ENCODE data around the gene SCML1. TPM values are rescaled to one million over a fixed set of nuclear protein-coding genes. Genes with fewer than 3 reads are reported as not detected.

SCML1 gene
- total RNA-seq, 1 donor from 2014 or later: 8.2 TPM

DNA sequence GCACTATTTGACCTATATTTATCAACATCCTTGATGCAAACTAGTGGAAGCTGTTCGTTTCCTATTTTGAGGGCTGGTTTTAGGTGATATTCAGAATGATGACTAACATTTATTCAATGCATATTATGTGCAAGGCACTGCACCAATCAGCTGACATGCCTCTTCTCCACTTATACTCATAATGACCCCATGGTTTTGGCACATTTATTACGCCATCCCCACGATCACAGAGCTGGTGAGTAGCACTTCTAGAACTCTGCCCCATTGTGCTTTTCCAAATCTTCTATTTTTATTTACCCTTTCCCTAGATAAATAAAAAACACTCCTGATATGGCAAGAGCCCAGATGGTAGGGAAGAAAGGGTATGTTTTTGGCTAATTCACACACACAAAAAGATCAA is 13.1 kb downstream of the SCML1 start:
- DNase-seq (ENCODE audit: extremely low spot score, unreplicated experiment): no peak
- peaks cover 7% of the 10 kb centered on the region for H3K36me3 Mint-ChIP-seq (ENCODE audit: unreplicated experiment)
- no peaks in the 10 kb centered on the region for H3K9me3 Mint-ChIP-seq (ENCODE audit: unreplicated experiment)
- no peak overlapping the region for H3K4me3 Mint-ChIP-seq (ENCODE audit: unreplicated experiment)
- no peak overlapping the region for H3K27ac Mint-ChIP-seq (ENCODE audit: unreplicated experiment)
- H3K4me1 Mint-ChIP-seq (ENCODE audit: unreplicated experiment): no peaks in the 10 kb centered on the region
- no peaks in the 10 kb centered on the region for H3K27me3 Mint-ChIP-seq (ENCODE audit: unreplicated experiment)
- TF ChIP-seq, protein P1, sequence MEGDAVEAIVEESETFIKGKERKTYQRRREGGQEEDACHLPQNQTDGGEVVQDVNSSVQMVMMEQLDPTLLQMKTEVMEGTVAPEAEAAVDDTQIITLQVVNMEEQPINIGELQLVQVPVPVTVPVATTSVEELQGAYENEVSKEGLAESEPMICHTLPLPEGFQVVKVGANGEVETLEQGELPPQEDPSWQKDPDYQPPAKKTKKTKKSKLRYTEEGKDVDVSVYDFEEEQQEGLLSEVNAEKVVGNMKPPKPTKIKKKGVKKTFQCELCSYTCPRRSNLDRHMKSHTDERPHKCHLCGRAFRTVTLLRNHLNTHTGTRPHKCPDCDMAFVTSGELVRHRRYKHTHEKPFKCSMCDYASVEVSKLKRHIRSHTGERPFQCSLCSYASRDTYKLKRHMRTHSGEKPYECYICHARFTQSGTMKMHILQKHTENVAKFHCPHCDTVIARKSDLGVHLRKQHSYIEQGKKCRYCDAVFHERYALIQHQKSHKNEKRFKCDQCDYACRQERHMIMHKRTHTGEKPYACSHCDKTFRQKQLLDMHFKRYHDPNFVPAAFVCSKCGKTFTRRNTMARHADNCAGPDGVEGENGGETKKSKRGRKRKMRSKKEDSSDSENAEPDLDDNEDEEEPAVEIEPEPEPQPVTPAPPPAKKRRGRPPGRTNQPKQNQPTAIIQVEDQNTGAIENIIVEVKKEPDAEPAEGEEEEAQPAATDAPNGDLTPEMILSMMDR (IDR thresholded peaks at IDR 0.05): no peak

DNA sequence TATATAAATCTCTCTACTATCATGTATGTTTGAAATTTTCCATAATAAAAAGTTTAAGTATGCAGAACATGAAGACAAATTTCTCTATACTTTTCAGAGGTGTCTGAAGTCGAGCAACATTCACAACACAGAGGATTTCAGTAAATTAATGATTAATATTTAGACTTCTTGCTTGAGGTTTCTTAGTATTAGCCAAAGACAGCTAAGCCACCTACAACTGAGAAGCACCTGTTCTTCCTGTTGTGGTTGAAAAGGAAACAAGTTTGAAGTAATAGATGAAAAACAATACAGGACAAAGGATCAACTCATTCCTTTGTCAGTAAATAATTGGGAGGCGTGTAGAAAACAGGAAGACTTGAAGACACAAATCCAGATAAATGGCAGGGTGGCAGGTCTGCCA is 21.1 kb downstream of the SCML1 start:
- no peaks in the 10 kb centered on the region for H3K9me3 Mint-ChIP-seq (ENCODE audit: unreplicated experiment)
- DNase-seq (ENCODE audit: extremely low spot score, unreplicated experiment): no peak
- H3K4me1 Mint-ChIP-seq (ENCODE audit: unreplicated experiment): peaks cover 9% of the 10 kb centered on the region
- H3K27ac Mint-ChIP-seq (ENCODE audit: unreplicated experiment): no peak overlapping the region
- H3K4me3 Mint-ChIP-seq (ENCODE audit: unreplicated experiment): no peak overlapping the region
- TF ChIP-seq, protein P1 (IDR thresholded peaks at IDR 0.05): no peak
- H3K36me3 Mint-ChIP-seq (ENCODE audit: unreplicated experiment): no peaks in the 10 kb centered on the region
- H3K27me3 Mint-ChIP-seq (ENCODE audit: unreplicated experiment): no peaks in the 10 kb centered on the region

DNA sequence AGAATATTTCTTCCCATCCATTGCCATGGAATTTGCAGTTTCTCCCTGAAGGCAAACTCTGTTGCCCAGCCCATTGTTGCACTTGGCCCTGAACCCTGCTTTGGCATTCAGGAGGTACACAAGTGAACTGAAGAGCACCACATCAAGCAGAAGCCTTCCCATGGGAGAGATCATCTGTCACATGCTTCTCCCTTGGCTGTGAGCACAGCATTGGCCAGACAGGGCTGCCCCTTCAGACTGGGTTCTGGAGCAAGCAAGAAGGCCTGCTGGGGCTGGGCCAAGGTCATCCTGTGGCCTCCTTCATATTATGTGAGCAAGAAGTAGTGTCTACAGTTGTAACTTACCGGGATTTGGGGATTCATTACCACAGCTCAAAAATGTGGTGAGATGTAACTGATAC is 22.7 kb downstream of the SCML1 start:
- TF ChIP-seq, protein P1 (IDR thresholded peaks at IDR 0.05): no peak
- Mint-ChIP-seq H3K27ac (ENCODE audit: unreplicated experiment) (no peak overlapping the region), H3K27me3 (ENCODE audit: unreplicated experiment) (no peaks in the 10 kb centered on the region), H3K4me1 (ENCODE audit: unreplicated experiment) (peaks cover 9% of the 10 kb centered on the region), H3K4me3 (ENCODE audit: unreplicated experiment) (no peak overlapping the region), H3K9me3 (ENCODE audit: unreplicated experiment) (no peaks in the 10 kb centered on the region), H3K36me3 (ENCODE audit: unreplicated experiment) (no peaks in the 10 kb centered on the region)
- DNase-seq (ENCODE audit: extremely low spot score, unreplicated experiment): no peak

DNA sequence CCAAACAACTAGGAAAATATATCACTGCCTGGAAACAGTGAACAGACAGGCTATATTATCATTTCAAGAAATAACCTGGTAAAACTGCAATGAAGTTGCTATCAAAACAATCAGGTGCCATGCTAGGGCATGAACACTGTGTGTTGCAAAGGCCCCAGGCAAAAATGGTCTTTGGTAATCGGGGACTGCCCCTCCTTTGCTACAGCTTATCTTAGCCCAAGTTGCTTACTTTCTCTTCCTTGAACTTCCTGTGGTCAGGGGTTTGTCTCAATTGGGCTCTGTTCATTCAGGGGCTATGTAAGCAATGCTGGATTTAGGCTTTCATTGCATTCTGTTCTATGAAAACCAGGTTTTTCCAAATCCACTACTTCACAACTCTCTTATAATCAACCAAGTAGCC is 30.4 kb downstream of the SCML1 start:
- TF ChIP-seq, protein P1 (IDR thresholded peaks at IDR 0.05): no peak
- Mint-ChIP-seq H3K36me3 (ENCODE audit: unreplicated experiment) (no peaks in the 10 kb centered on the region), H3K27ac (ENCODE audit: unreplicated experiment) (no peak overlapping the region), H3K4me1 (ENCODE audit: unreplicated experiment) (no peaks in the 10 kb centered on the region), H3K9me3 (ENCODE audit: unreplicated experiment) (no peaks in the 10 kb centered on the region), H3K4me3 (ENCODE audit: unreplicated experiment) (no peak overlapping the region), H3K27me3 (ENCODE audit: unreplicated experiment) (no peaks in the 10 kb centered on the region)
- DNase-seq (ENCODE audit: extremely low spot score, unreplicated experiment): no peak

DNA sequence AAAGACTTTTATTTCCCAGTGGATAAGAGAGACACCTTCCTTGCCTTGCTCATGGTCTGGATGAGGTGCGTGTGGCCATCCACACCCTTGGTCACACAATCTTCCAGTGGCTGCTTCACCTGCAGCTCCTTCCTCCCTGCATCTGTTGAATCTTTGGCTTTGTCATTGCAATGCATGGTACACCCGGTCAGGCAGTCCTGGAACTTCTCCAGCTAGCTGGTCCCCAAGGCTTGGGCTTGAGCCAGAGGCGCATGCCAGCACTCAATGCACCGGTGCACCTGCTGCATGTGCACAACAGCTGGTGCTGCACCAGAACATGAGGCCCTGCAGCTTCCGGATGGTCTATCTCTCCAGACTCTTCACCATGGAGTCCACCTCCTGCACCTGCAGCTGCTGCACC is 31.7 kb downstream of the SCML1 start:
- Mint-ChIP-seq H3K4me1 (ENCODE audit: unreplicated experiment) (no peaks in the 10 kb centered on the region), H3K4me3 (ENCODE audit: unreplicated experiment) (no peak overlapping the region), H3K27me3 (ENCODE audit: unreplicated experiment) (no peaks in the 10 kb centered on the region), H3K9me3 (ENCODE audit: unreplicated experiment) (no peaks in the 10 kb centered on the region), H3K27ac (ENCODE audit: unreplicated experiment) (no peak overlapping the region), H3K36me3 (ENCODE audit: unreplicated experiment) (no peaks in the 10 kb centered on the region)
- DNase-seq (ENCODE audit: extremely low spot score, unreplicated experiment): no peak
- TF ChIP-seq, protein P1 (IDR thresholded peaks at IDR 0.05): no peak

Data from osteocyte (in vitro differentiated cells).